GM20431 (cell line): ENCODE results near the gene LSS.

Source experiments
- in situ Hi-C: fragments of 300-500 bp; cut with MseI, MboI; formaldehyde crosslinking; loops from one replicate; pipeline ENCODE4 v1.15.0; 2020; ENCODE audit warnings: low sequenced_read_pairs; ENCODE audit not compliant: unreplicated experiment

The LSS gene

GRCh38 chr21:46220847-46221246 lies 7.7 kb downstream of the LSS start:
- in situ Hi-C loops: no loop called here

- in situ Hi-C loops: no loop called here
These were observed 8.2 kb downstream of the LSS start for GRCh38 chr21:46220275-46220810.

GRCh38 chr21:46219591-46220239 lies 8.9 kb downstream of the LSS start:
- in situ Hi-C loops: no loop called here

- in situ Hi-C loops: no loop called here
These were observed 9.5 kb downstream of the LSS start for GRCh38 chr21:46218906-46219590.

GRCh38 chr21:46217511-46218196 lies 10.9 kb downstream of the LSS start:
- in situ Hi-C loops: no loop called here

- in situ Hi-C loops: no loop called here
These were observed 12.3 kb downstream of the LSS start for GRCh38 chr21:46216132-46216747.

- in situ Hi-C loops: no loop called here
These were observed 13.0 kb downstream of the LSS start for GRCh38 chr21:46215436-46216131.

GRCh38 chr21:46214478-46215340 lies 13.9 kb downstream of the LSS start:
- in situ Hi-C loops: no loop called here

- in situ Hi-C loops: no loop called here
These were observed 14.8 kb downstream of the LSS start for GRCh38 chr21:46213620-46214286.

- in situ Hi-C loops: no loop called here
These were observed 15.7 kb downstream of the LSS start for GRCh38 chr21:46212721-46213484.

GRCh38 chr21:46211786-46212720 lies 16.5 kb downstream of the LSS start:
- in situ Hi-C loops: no loop called here

- in situ Hi-C loops: no loop called here
These were observed 17.2 kb downstream of the LSS start for GRCh38 chr21:46211376-46211775.

GRCh38 chr21:46210378-46211136 lies 18.0 kb downstream of the LSS start:
- in situ Hi-C loops: no loop called here

GRCh38 chr21:46208761-46209721 lies 19.5 kb downstream of the LSS start:
- in situ Hi-C loops: no loop called here
